Measurements from ENCODE around the gene GCA. TPM values are rescaled to one million over a fixed set of nuclear protein-coding genes. Genes with fewer than 3 reads are reported as not detected.
A peak's percentile ranks its signal among the peaks of the same experiment; 100 is the strongest.

GCA gene
- total and polyA plus RNA-seq, 2 of the 4 experiments (the other 2 are of a cell fraction): 2.2 to 3.6 TPM

GRCh38 chr2:162295009-162295408 is 48.9 kb upstream of the GCA start:
- Histone ChIP-seq H3K27ac (ENCODE audit: insufficient read depth, low read length) (no peak overlapping the region), H2BK120ac (ENCODE audit: low read depth, low read length) (no peak overlapping the region), H3K36me3 (ENCODE audit: control insufficient read depth, insufficient read depth, low read length) (no peaks in the 10 kb centered on the region), H3K23ac (ENCODE audit: low read depth, low read length) (no peak overlapping the region), H3K4ac (ENCODE audit: low read depth, low read length) (no peak overlapping the region), H3K9me1 (ENCODE audit: insufficient read depth, low read length) (0 out of 2 replicates have a peak, but pooled peaks cover 2% of the 10 kb centered on the region), H3K27me3 (ENCODE audit: control insufficient read depth, insufficient read depth, low read length) (no peaks in the 10 kb centered on the region), H3K79me1 (ENCODE audit: low read depth in 1 of 2, low read length in 2 of 2) (no peaks in the 10 kb centered on the region), H3K14ac (replicated peaks; ENCODE audit: low read depth, low read length) (no peak overlapping the region), H3K9me3 (ENCODE audit: control insufficient read depth, insufficient read depth, low read length) (no peaks in the 10 kb centered on the region), H3K4me1 (ENCODE audit: control insufficient read depth, insufficient read depth, low read length) (peaks cover 2% of the 10 kb centered on the region; the same call in 1 of the 2 replicates), H2AFZ (replicated peaks; ENCODE audit: low read length, poor library complexity) (no peak overlapping the region), H3K18ac (ENCODE audit: low read depth, low read length) (no peak overlapping the region; the same call in 1 of the 2 replicates), H3K56ac (ENCODE audit: extremely low read depth, insufficient read depth, low read length) (no peak overlapping the region), H4K5ac (ENCODE audit: low read depth, low read length) (no peak overlapping the region; the same call in 1 of the 2 replicates), H4K20me1 (ENCODE audit: insufficient read depth, low read length) (no peaks in the 10 kb centered on the region), H2BK20ac (ENCODE audit: low read depth, low read length) (no peak overlapping the region), H3K4me3 (ENCODE audit: insufficient read depth, low read depth, low read length) (no peak overlapping the region), H2BK15ac (ENCODE audit: low read depth, low read length) (no peak overlapping the region), H3K4me2 (ENCODE audit: low read depth, low read length) (no peak overlapping the region), H2BK5ac (ENCODE audit: low read depth, low read length, poor library complexity, severe bottlenecking) (no peak overlapping the region), H2AK9ac (replicated peaks; ENCODE audit: low read depth, low read length, poor library complexity) (no peak overlapping the region), H2AK5ac (ENCODE audit: low read depth, low read length) (no peak overlapping the region), H4K8ac (ENCODE audit: low read depth in 2 of 2, low read length in 2 of 2) (no peak overlapping the region), H4K91ac (ENCODE audit: insufficient read depth, low read depth, low read length) (no peak overlapping the region), H3K9ac (ENCODE audit: low read depth, low read length) (no peak overlapping the region)
- ATAC-seq (ENCODE audit: low read depth) (no peak), DNase-seq (no peak)
- WGBS, 2 experiments (ENCODE audit: extremely low coverage in 2 of 2, insufficient read length in 1 of 2): no CpG with 5 or more reads among the region's 2 CpGs
- POLR2A ChIA-PET (ENCODE audit: unreplicated experiment): interaction anchor here (0.6 kb wide), 1 partner anchor 149 kb away, joined by 4 read pairs; no protein-coding TSS in a partner anchor
- dilution Hi-C loops (cut with HindIII; ENCODE audit: low sequenced_read_pairs, unreplicated experiment): no loop called here
- in situ Hi-C loops (cut with MboI; ENCODE audit: low sequenced_read_pairs): loop anchor here (5.0 kb wide), 2 partner anchors 78 to 143 kb away; partner anchors contain the start of gene GCG
- no TSS peak for BruUV-seq (replicated peaks)
- intact Hi-C loops (cut with micrococcal nuclease): loop anchor here (2.0 to 5.0 kb wide), 2 partner anchors 50 to 223 kb away; partner anchors contain the start of gene DPP4
- TF ChIP-seq RCOR1 (IDR thresholded peaks at IDR 0.05; ENCODE audit: insufficient replicate concordance, low read length) (no peak), CTCF (conservative IDR thresholded peaks at IDR 0.05; ENCODE audit: low read depth, low read length) (no peak), MAZ (IDR thresholded peaks at IDR 0.05; ENCODE audit: borderline replicate concordance, low read depth, low read length) (no peak), POLR2A (IDR thresholded peaks at IDR 0.05; ENCODE audit: low read depth, low read length) (no peak), RAD21 (IDR thresholded peaks at IDR 0.05; ENCODE audit: low read length) (no peak), MXI1 (IDR thresholded peaks at IDR 0.05; ENCODE audit: borderline replicate concordance, low read depth, low read length) (no peak), CEBPB (IDR thresholded peaks at IDR 0.05; ENCODE audit: low read depth, low read length) (peak; percentile 75)
- CTCF ChIA-PET: no interaction called here

Measured in IMR-90 (cell line).